Activated B cell treated with CpG ODN at 0.5 μM for 24 hours (primary cell): Measurements from ENCODE around the gene CHST10. TPM values are rescaled to one million over a fixed set of nuclear protein-coding genes. Genes with fewer than 3 reads are reported as not detected.
"Not testable (repeated sequence)": the region's sequence is repeated elsewhere in the genome, so short reads cannot be mapped to it uniquely, and the experiment has no call there.

ENCODE experiments used
- ATAC-seq: fragments of 200-7000 bp; cut with Tn5 transposase; one replicate; pipeline ENCODE4 v1.10.0; 2021; ENCODE audit warnings: low read depth, mild to moderate bottlenecking, moderate library complexity
- CTCF ChIA-PET: fragments of 350-600 bp; sonication (Branson Sonifier 250); formaldehyde crosslinking; loops from one replicate; lab custom pipeline; 2021; ENCODE audit warnings: antibody characterized with exemption; lab: Charles Lee
- POLR2A ChIA-PET: fragments of 350-600 bp; sonication (Branson Sonifier 250); formaldehyde crosslinking; loops from one replicate; lab custom pipeline; 2021; ENCODE audit warnings: antibody characterized with exemption; lab: Charles Lee
- DNase-seq: peaks from one replicate; pipeline ENCODE4 v3.0.0; 2022
- H3K27ac Mint-ChIP-seq: one replicate; pipeline ENCODE4 v1.8.0; 2020; ENCODE audit warnings: mixed read lengths
- H3K27me3 Mint-ChIP-seq: one replicate; pipeline ENCODE4 v1.8.0; 2021; ENCODE audit warnings: mixed read lengths
- H3K36me3 Mint-ChIP-seq: one replicate; pipeline ENCODE4 v1.8.0; 2021; ENCODE audit warnings: low read depth, mixed read lengths
- H3K4me1 Mint-ChIP-seq: one replicate; pipeline ENCODE4 v1.8.0; 2021; ENCODE audit warnings: mixed read lengths
- H3K4me3 Mint-ChIP-seq: one replicate; pipeline ENCODE4 v1.8.0; 2020; ENCODE audit warnings: mild to moderate bottlenecking, mixed read lengths
- H3K9me3 Mint-ChIP-seq: one replicate; pipeline ENCODE4 v1.8.0; 2020; ENCODE audit warnings: mixed read lengths
- intact Hi-C: fragments of 100-400 bp; cut with micrococcal nuclease; formaldehyde crosslinking; loops from one replicate; pipeline ENCODE4 v1.15.1; 2024
- total RNA-seq: library from RNA; stranded (reverse); gene quantifications from 2 replicates; pipeline ENCODE4 v1.2.3, GENCODE V29; 2022
- TF ChIP-seq, protein P1 (sequence below): fragments of 200-600 bp; IDR thresholded peaks from one replicate; pipeline ENCODE4 v1.8.0; 2022; ENCODE audit warnings: antibody characterized with exemption, mild to moderate bottlenecking

CHST10 gene
- total RNA-seq, 1 donor from 2014 or later: 21.0 TPM

DNA sequence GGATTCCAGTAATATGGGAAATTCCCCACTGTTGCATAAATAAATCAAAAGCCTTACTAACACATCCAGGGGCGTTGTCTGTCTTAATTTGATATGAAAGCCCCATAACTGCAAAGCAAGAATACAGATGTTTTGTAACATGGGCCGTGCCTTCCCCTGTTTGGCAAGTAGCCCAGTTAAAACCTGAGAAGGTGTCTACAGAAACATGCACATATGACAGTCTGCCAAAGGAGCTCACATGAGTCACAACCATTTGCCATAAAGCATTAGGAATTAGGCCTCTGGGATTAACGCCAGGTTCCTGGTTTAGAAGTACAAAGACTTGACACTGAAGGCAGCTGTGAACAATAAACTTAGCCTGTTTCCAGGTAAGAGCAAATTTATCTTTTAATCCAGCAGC, 52.0 kb downstream of the CHST10 start:
- ChIA-PET CTCF (interaction anchor here (1.0 kb wide), 1 partner anchor 16 kb away, joined by 4 read pairs; no protein-coding TSS in a partner anchor), POLR2A (no interaction called here)
- peaks cover 17% of the 10 kb centered on the region for H3K27me3 Mint-ChIP-seq
- intact Hi-C loops: no loop called here
- ATAC-seq: no peak
- no peaks in the 10 kb centered on the region for H3K36me3 Mint-ChIP-seq
- no peak overlapping the region for H3K27ac Mint-ChIP-seq
- peaks cover 23% of the 10 kb centered on the region for H3K9me3 Mint-ChIP-seq
- H3K4me1 Mint-ChIP-seq: no peaks in the 10 kb centered on the region
- no peak overlapping the region for H3K4me3 Mint-ChIP-seq
- DNase-seq: no peak
- TF ChIP-seq, protein P1, sequence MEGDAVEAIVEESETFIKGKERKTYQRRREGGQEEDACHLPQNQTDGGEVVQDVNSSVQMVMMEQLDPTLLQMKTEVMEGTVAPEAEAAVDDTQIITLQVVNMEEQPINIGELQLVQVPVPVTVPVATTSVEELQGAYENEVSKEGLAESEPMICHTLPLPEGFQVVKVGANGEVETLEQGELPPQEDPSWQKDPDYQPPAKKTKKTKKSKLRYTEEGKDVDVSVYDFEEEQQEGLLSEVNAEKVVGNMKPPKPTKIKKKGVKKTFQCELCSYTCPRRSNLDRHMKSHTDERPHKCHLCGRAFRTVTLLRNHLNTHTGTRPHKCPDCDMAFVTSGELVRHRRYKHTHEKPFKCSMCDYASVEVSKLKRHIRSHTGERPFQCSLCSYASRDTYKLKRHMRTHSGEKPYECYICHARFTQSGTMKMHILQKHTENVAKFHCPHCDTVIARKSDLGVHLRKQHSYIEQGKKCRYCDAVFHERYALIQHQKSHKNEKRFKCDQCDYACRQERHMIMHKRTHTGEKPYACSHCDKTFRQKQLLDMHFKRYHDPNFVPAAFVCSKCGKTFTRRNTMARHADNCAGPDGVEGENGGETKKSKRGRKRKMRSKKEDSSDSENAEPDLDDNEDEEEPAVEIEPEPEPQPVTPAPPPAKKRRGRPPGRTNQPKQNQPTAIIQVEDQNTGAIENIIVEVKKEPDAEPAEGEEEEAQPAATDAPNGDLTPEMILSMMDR: no peak

DNA sequence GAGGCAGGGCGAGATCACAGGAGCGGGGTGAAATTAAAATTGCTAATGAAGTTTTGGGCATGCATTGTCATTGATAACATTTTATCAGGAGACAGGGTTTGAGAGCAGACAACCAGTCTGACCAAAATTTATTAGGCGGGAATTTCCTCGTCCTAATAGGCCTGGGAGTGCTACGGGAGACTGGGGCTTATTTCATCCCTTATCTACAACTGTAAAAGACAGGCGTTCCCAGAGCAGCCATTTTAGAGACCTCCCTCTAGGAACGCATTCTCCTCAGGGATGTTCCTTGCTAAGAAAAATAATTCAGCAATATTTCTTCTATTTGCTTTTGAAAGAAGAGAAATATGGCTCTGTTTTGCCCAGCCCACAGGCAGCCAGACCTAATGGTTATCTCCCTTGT, 55.2 kb downstream of the CHST10 start:
- Mint-ChIP-seq H3K9me3 (peaks cover 12% of the 10 kb centered on the region), H3K27me3 (peaks cover 15% of the 10 kb centered on the region)
- H3K4me3 Mint-ChIP-seq, intact Hi-C loops, H3K36me3 Mint-ChIP-seq, H3K4me1 Mint-ChIP-seq, H3K27ac Mint-ChIP-seq, ATAC-seq, CTCF ChIA-PET, DNase-seq, POLR2A ChIA-PET: not testable (repeated sequence)

- Mint-ChIP-seq H3K4me3 (no peak overlapping the region), H3K9me3 (peaks cover 17% of the 10 kb centered on the region), H3K4me1 (peaks cover 4% of the 10 kb centered on the region), H3K36me3 (no peaks in the 10 kb centered on the region), H3K27ac (no peak overlapping the region), H3K27me3 (peaks cover 20% of the 10 kb centered on the region)
- intact Hi-C loops: no loop called here
- ChIA-PET CTCF (interaction anchor here (2.0 kb wide), 1 partner anchor 22 kb away, joined by 5 read pairs; no protein-coding TSS in a partner anchor), POLR2A (no interaction called here)
- DNase-seq (no peak), ATAC-seq (no peak)
- TF ChIP-seq, protein P1: no peak
These were observed 57.9 kb downstream of the CHST10 start for GRCh38 chr2:100359576-100359975.

DNA sequence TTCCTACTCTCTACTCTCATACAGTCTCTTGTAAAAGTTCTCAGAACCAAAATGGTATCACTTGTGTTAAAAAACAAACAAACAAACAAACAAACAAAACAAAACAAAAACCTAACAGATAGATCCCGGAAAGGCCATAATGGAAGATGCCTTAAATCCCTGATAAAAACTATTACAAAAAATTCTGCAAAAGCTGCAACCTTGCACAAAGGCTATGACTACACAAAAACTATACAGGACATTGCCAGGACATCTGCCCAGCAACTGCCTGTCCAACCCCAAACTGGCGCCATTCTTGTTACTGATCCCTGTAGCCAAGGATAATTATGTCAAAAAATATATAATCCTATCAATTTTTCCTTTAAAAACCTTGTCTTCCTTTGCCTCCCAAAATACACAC, 58.9 kb downstream of the CHST10 start:
- ChIA-PET POLR2A (no interaction called here), CTCF (interaction anchor here (2.0 kb wide), 1 partner anchor 23 kb away, joined by 5 read pairs; no protein-coding TSS in a partner anchor)
- Mint-ChIP-seq H3K27ac (no peak overlapping the region), H3K4me3 (no peak overlapping the region), H3K36me3 (no peaks in the 10 kb centered on the region), H3K27me3 (peaks cover 19% of the 10 kb centered on the region), H3K4me1 (peaks cover 4% of the 10 kb centered on the region), H3K9me3 (peaks cover 17% of the 10 kb centered on the region)
- DNase-seq (no peak), ATAC-seq (no peak)
- intact Hi-C loops: no loop called here
- TF ChIP-seq, protein P1: no peak

DNA sequence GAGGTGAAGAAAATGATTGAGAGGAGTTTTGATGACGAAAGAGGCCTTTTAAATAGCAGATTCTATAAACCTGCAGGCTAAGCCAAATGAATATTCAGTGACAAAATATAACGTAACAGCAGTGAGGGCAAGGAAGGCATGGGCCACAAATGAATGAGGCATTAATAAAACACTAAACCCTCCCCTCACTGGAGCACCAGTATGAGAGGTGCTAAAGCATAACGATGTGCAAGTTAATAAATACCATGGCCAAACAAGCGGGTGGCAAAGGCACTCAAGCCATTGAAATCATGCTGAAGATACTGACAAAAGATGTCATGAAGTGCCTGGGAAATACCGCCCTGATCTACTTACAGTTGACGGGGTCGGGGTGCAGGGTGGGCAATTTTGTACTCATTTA, 64.9 kb downstream of the CHST10 start:
- CTCF ChIA-PET: no interaction called here
- peaks cover 4% of the 10 kb centered on the region for H3K4me1 Mint-ChIP-seq
- intact Hi-C loops: no loop called here

More for the DNA sequence above, 64.9 kb downstream of the CHST10 start:
- ATAC-seq (no peak), DNase-seq (no peak)
- TF ChIP-seq, protein P1: no peak
- no peak overlapping the region for H3K4me3 Mint-ChIP-seq
- POLR2A ChIA-PET: no interaction called here
- peaks cover 24% of the 10 kb centered on the region for H3K27me3 Mint-ChIP-seq
- no peaks in the 10 kb centered on the region for H3K36me3 Mint-ChIP-seq
- H3K27ac Mint-ChIP-seq: no peak overlapping the region
- H3K9me3 Mint-ChIP-seq: peaks cover 10% of the 10 kb centered on the region
